ENCODE data around the gene FAM78A. TPM values are rescaled to one million over a fixed set of nuclear protein-coding genes. Genes with fewer than 3 reads are reported as not detected.

Gene FAM78A
- total RNA-seq, 4 donors from 2014 or later = 1.00 to 3.4 (median 2.2) TPM

DNA sequence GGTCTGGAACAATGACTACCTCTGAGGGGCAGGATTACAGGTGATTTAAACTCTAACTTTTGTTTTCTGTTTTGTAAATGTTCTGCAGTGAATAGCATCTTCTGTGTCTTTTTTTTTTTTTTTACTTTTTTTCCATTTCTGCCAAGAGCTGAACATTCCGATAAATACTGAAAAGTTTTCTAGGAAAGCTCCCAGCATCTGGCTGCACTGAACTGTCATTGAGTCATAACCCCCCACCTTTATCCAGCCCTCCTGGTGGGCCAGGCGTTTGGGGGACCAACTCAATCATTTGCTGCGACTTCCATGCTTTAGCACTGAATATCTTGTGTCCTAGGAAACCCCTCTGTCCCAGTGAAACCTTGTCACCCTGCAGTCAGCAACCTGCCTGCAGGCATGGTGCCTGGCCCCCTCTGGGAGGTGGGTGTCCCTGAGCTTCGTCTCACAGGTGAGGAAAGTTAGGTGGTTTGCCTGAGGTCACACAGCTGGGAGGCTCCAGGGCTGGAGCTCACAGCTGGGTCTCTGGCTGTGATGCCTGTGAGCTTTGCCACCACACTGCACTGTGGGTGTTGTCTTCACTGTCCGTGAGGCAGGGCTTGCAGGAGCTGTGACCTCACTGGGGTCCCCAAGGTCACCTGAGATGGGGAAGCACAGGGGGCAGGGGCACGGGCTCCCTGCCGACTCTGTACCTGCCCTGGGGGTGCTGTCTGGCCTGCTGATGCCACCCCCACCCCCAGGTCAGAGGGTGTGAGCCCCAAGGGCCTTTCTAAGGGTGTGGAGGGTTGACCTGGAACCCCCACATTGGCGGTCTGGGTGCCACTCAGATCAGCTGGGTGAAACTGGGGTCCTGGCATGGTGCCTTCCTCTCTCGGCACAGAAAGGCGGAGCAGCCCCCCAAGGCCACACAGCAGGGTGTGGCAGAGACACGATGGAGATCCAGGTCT, 27.3 kb upstream of the FAM78A start:
- Histone ChIP-seq H3K36me3 (no peaks in the 10 kb centered on the region), H3K9me3 (no peaks in the 10 kb centered on the region), H3K27me3 (no peaks in the 10 kb centered on the region), H3K27ac (no peak overlapping the region), H3K4me3 (no peak overlapping the region), H3K4me1 (no peaks in the 10 kb centered on the region)
- 78% methylated on average over 11 of the region's 11 CpGs; no CpG with 5 or more reads in 1 of the 2 donors for WGBS, 2 donors (ENCODE audit: low coverage in 1 of 2)
- intact Hi-C loops (cut with DNase I; ENCODE audit: low total_unique reads) = no loop called here
- DNase-seq = no peak
- in situ Hi-C loops (cut with MboI; ENCODE audit: low pct_ligation_motif_present in 1 of 4, low pct_unique_long_range_greater_than_20kb in 1 of 4, low sequenced_read_pairs in 3 of 4) = no loop called here
- TF ChIP-seq POLR2AphosphoS5 (IDR thresholded peaks at IDR 0.05) (no peak), EP300 (IDR thresholded peaks at IDR 0.05; ENCODE audit: low read depth) (no peak), POLR2A (IDR thresholded peaks at IDR 0.05) (no peak)
- TF ChIP-seq, protein P1, sequence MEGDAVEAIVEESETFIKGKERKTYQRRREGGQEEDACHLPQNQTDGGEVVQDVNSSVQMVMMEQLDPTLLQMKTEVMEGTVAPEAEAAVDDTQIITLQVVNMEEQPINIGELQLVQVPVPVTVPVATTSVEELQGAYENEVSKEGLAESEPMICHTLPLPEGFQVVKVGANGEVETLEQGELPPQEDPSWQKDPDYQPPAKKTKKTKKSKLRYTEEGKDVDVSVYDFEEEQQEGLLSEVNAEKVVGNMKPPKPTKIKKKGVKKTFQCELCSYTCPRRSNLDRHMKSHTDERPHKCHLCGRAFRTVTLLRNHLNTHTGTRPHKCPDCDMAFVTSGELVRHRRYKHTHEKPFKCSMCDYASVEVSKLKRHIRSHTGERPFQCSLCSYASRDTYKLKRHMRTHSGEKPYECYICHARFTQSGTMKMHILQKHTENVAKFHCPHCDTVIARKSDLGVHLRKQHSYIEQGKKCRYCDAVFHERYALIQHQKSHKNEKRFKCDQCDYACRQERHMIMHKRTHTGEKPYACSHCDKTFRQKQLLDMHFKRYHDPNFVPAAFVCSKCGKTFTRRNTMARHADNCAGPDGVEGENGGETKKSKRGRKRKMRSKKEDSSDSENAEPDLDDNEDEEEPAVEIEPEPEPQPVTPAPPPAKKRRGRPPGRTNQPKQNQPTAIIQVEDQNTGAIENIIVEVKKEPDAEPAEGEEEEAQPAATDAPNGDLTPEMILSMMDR (IDR thresholded peaks at IDR 0.05) = no peak

- H3K4me1 ChIP-seq = no peaks in the 10 kb centered on the region
- TF ChIP-seq EP300 (IDR thresholded peaks at IDR 0.05; ENCODE audit: low read depth) = no peak
- TF ChIP-seq POLR2A (IDR thresholded peaks at IDR 0.05) = no peak
- TF ChIP-seq POLR2AphosphoS5 (IDR thresholded peaks at IDR 0.05) = no peak
- TF ChIP-seq, protein P1 (IDR thresholded peaks at IDR 0.05) = no peak
- H3K9me3 ChIP-seq = no peaks in the 10 kb centered on the region
- WGBS, 2 donors (ENCODE audit: low coverage in 1 of 2) = 65% methylated on average over 16 of the region's 16 CpGs; no CpG with 5 or more reads in 1 of the 2 donors
- intact Hi-C loops (cut with DNase I; ENCODE audit: low total_unique reads) (no loop called here), in situ Hi-C loops (cut with MboI; ENCODE audit: low pct_ligation_motif_present in 1 of 4, low pct_unique_long_range_greater_than_20kb in 1 of 4, low sequenced_read_pairs in 3 of 4) (no loop called here)
- H3K4me3 ChIP-seq = no peak overlapping the region
- no peaks in the 10 kb centered on the region for H3K27me3 ChIP-seq
- H3K27ac ChIP-seq = no peak overlapping the region
- H3K36me3 ChIP-seq = no peaks in the 10 kb centered on the region
- DNase-seq = no peak
Observed at GRCh38 chr9:131302244-131303075, 26.1 kb upstream of the FAM78A start.

GRCh38 chr9:131300444-131300843, 24.1 kb upstream of the FAM78A start:
- H3K9me3 ChIP-seq = no peaks in the 10 kb centered on the region
- in situ Hi-C loops (cut with MboI; ENCODE audit: low pct_ligation_motif_present in 1 of 4, low pct_unique_long_range_greater_than_20kb in 1 of 4, low sequenced_read_pairs in 3 of 4) (no loop called here), intact Hi-C loops (cut with DNase I; ENCODE audit: low total_unique reads) (no loop called here)
- H3K4me3 ChIP-seq = no peak overlapping the region
- TF ChIP-seq POLR2AphosphoS5 (IDR thresholded peaks at IDR 0.05) (no peak), EP300 (IDR thresholded peaks at IDR 0.05; ENCODE audit: low read depth) (no peak), POLR2A (IDR thresholded peaks at IDR 0.05) (no peak)
- TF ChIP-seq, protein P1 (IDR thresholded peaks at IDR 0.05) = no peak
- H3K36me3 ChIP-seq = no peaks in the 10 kb centered on the region
- no peak overlapping the region for H3K27ac ChIP-seq
- no peaks in the 10 kb centered on the region for H3K27me3 ChIP-seq
- no peaks in the 10 kb centered on the region for H3K4me1 ChIP-seq
- no peak for DNase-seq

DNA sequence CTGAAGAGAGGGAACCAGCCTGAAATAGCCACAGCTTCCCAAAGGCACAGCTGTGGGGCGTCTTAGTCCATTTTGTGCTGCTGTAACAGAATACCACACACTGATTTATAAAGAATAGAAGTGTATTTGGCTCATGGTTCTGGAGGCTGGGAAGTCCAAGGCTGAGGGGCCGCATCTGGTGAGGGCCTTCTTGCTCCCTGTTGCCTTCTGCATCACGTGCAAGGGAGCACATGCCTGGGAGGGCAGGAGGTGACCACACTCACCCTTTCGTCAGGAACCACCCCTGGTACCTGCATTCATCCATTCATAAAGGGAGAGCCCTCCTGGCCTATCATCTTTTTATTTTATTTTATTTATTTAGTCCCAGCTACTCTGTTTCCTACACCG, 23.6 kb upstream of the FAM78A start:
- no peak overlapping the region for H3K27ac ChIP-seq
- 66 to 78% methylated on average over 2 to 5 of the region's 5 CpGs for WGBS, 2 donors (ENCODE audit: low coverage in 1 of 2)

More for the DNA sequence above, 23.6 kb upstream of the FAM78A start:
- no peaks in the 10 kb centered on the region for H3K27me3 ChIP-seq
- DNase-seq = no peak
- H3K9me3 ChIP-seq = no peaks in the 10 kb centered on the region
- in situ Hi-C loops (cut with MboI; ENCODE audit: low pct_ligation_motif_present in 1 of 4, low pct_unique_long_range_greater_than_20kb in 1 of 4, low sequenced_read_pairs in 3 of 4) (no loop called here), intact Hi-C loops (cut with DNase I; ENCODE audit: low total_unique reads) (no loop called here)
- no peak overlapping the region for H3K4me3 ChIP-seq
- TF ChIP-seq, protein P1 (IDR thresholded peaks at IDR 0.05) = no peak
- TF ChIP-seq EP300 (IDR thresholded peaks at IDR 0.05; ENCODE audit: low read depth) = no peak
- TF ChIP-seq POLR2A (IDR thresholded peaks at IDR 0.05) = no peak
- no peak for TF ChIP-seq POLR2AphosphoS5 (IDR thresholded peaks at IDR 0.05)
- no peaks in the 10 kb centered on the region for H3K4me1 ChIP-seq
- H3K36me3 ChIP-seq = no peaks in the 10 kb centered on the region

Measured in transverse colon (tissue), 4 donors.